GM10847 (cell line): Measurements from ENCODE around the gene STK16.

ENCODE experiments used
- POLR2A ChIP-seq: IDR thresholded peaks from 2 replicates; pipeline ENCODE4 v1.6.1; 2011; ENCODE audit not compliant: insufficient read length; ENCODE audit errors: extremely low read depth

Gene STK16

GRCh38 chr2:219272356-219272755, 27.1 kb downstream of the STK16 start:
- no peak for TF ChIP-seq POLR2A

GRCh38 chr2:219272995-219273394, 27.7 kb downstream of the STK16 start:
- no peak for TF ChIP-seq POLR2A

- no peak for TF ChIP-seq POLR2A
Observed at GRCh38 chr2:219273937-219274336, 28.7 kb downstream of the STK16 start.

GRCh38 chr2:219274361-219274921, 29.2 kb downstream of the STK16 start:
- no peak for TF ChIP-seq POLR2A

- TF ChIP-seq POLR2A = peak; percentile 21
Observed at GRCh38 chr2:219277703-219278654, 32.7 kb downstream of the STK16 start.

GRCh38 chr2:219278655-219279150, 33.4 kb downstream of the STK16 start:
- no peak for TF ChIP-seq POLR2A

- TF ChIP-seq POLR2A = peak; percentile 90
Observed at GRCh38 chr2:219279151-219279915, 34.1 kb downstream of the STK16 start, which contains the start of gene DNAJB2. Gene DNAJB2 (plus strand): TSS chr2:219279366. CDS start chr2:219279834, 468 bp downstream.

- no peak for TF ChIP-seq POLR2A
Observed at GRCh38 chr2:219279916-219280516, 34.7 kb downstream of the STK16 start.

- TF ChIP-seq POLR2A = no peak
Observed at GRCh38 chr2:219280651-219281050, 35.4 kb downstream of the STK16 start.

- TF ChIP-seq POLR2A = no peak
Observed at GRCh38 chr2:219281588-219281987, 36.3 kb downstream of the STK16 start.

GRCh38 chr2:219282375-219282774, 37.1 kb downstream of the STK16 start:
- no peak for TF ChIP-seq POLR2A

- TF ChIP-seq POLR2A = no peak
Observed at GRCh38 chr2:219282943-219283581, 37.8 kb downstream of the STK16 start.

GRCh38 chr2:219284501-219285372, 39.5 kb downstream of the STK16 start:
- no peak for TF ChIP-seq POLR2A

- TF ChIP-seq POLR2A = no peak
Observed at GRCh38 chr2:219285373-219285735, 40.1 kb downstream of the STK16 start.
